Spleen (tissue), 11 donors: Measurements from ENCODE around the gene NOA1. TPM values are rescaled to one million over a fixed set of nuclear protein-coding genes. Genes with fewer than 3 reads are reported as not detected.

Experiments used
- DNase-seq: peaks from one replicate; pipeline ENCODE4 v3.0.0-alpha.2; 2020
- H3K27ac ChIP-seq, 8 donors: fragments of 200-600 bp; sonication (generic) in 7 of 8; 1 replicate in 4 of 8; 2 replicates in 4 of 8; pipeline versions ENCODE4 v1.5.0 to v1.8.0; 2016 to 2021; ENCODE audit warnings: inconsistent platforms in 4 of 8, mild to moderate bottlenecking in 4 of 8, moderate library complexity in 1 of 8
- H3K27me3 ChIP-seq, 7 donors: fragments of 200-600 bp; sonication (generic) in 6 of 7; replicated peaks in 1 of 7; 1 replicate in 4 of 7; 2 replicates in 3 of 7; pipeline versions ENCODE4 v1.5.0 to v1.8.0; 2016 to 2021; ENCODE audit warnings: inconsistent platforms in 3 of 7, mild to moderate bottlenecking in 1 of 7
- H3K36me3 ChIP-seq, 6 donors: fragments of 200-600 bp; sonication (generic) in 5 of 6; 1 replicate in 4 of 6; 2 replicates in 2 of 6; pipeline versions ENCODE4 v1.5.0 to v1.8.0; 2016 to 2021; ENCODE audit warnings: inconsistent platforms in 2 of 6
- H3K4me1 ChIP-seq, 6 donors: fragments of 200-600 bp; sonication (generic) in 5 of 6; 1 replicate in 3 of 6; 2 replicates in 3 of 6; pipeline versions ENCODE4 v1.5.0 to v1.8.0; 2016 to 2021; ENCODE audit warnings: inconsistent platforms in 3 of 6
- H3K4me3 ChIP-seq, 8 donors: fragments of 200-600 bp; sonication (generic) in 7 of 8; 1 replicate in 4 of 8; 2 replicates in 4 of 8; pipeline versions ENCODE4 v1.5.0 to v1.8.0; 2016 to 2021; ENCODE audit warnings: inconsistent platforms in 4 of 8, mild to moderate bottlenecking in 4 of 8, moderate library complexity in 2 of 8
- H3K9me3 ChIP-seq, 8 donors: fragments of 200-600 bp; sonication (generic) in 7 of 8; 1 replicate in 4 of 8; 2 replicates in 4 of 8; pipeline versions ENCODE4 v1.5.0 to v1.8.0; 2016 to 2021; ENCODE audit warnings: inconsistent platforms in 4 of 8
- CTCF ChIP-seq, 11 experiments: fragments of 200-600 bp in 7 of 11; fragments of 450-650 bp in 4 of 11; sonication (generic) in 4 of 11; IDR thresholded peaks in 8 of 11; conservative IDR thresholded peaks in 3 of 11; 1 replicate in 7 of 11; 2 replicates in 4 of 11; pipeline versions ENCODE4 v1.4.0 to v1.8.0; 2016 to 2021; ENCODE audit warnings: antibody characterized with exemption in 11 of 11, inconsistent platforms in 4 of 11, mild to moderate bottlenecking in 1 of 11
- POLR2A ChIP-seq, 3 donors: fragments of 450-650 bp; IDR thresholded peaks; one replicate each; pipeline ENCODE4 v1.5.1; 2017; ENCODE audit warnings: antibody characterized with exemption in 3 of 3, mild to moderate bottlenecking in 1 of 3
- POLR2AphosphoS5 ChIP-seq, 3 donors: sonication (generic); formaldehyde crosslinking; IDR thresholded peaks; one replicate each; pipeline ENCODE4 v1.5.1; 2017; ENCODE audit warnings: antibody characterized with exemption in 3 of 3
- WGBS, 5 donors: extraction: QIAGEN DNeasy Blood & Tissue Kit in 3 of 5; methylation state at CpG; one replicate each; pipeline versions ENCODE4 v1.1.5 to v1.1.7; 2013 to 2018; 5-methylcytosine and 5-hydroxymethylcytosine counted together
- intact Hi-C: fragments of 100-400 bp; cut with DNase I; formaldehyde crosslinking; loops from one replicate; pipeline ENCODE4 v1.15.0; 2023; ENCODE audit warnings: low total_unique reads
- polyA plus RNA-seq, 3 donors: library from polyadenylated mRNA; stranded (reverse); fragments of 200-250 nt; gene quantifications; one replicate each; pipeline ENCODE4 v1.2.1, GENCODE V29; 2013
- total RNA-seq, 7 donors: library from RNA; depleted of rRNA in 3 of 7; stranded (reverse); fragments of >200 nt in 3 of 7; fragmentation: NEBNext Ultra II Directional in 4 of 7; extraction: Animal tissue kit (Norgen Biotek cat#: 25700) in 4 of 7; gene quantifications; one replicate each; pipeline versions ENCODE4 v1.1.0 to v1.2.1, GENCODE V29; 2016 to 2021
- donor health status: healthy with polysubstance abuse.
- donor health status: DM: no; HTN: no; CAD: no; lungs with moderate emphysema.
- donor health status: DM: no; HTN: no; CAD: no.
- donor health status: Bipolar disorder and iron deficiency.
- donor health status: healthy.
- donor health status: DM: no; HTN: no; CAD: no.
- donor health status: DM: yes; HTN: yes; CAD: no.

The NOA1 gene
- total and polyA plus RNA-seq, 10 donors, result 7.4 to 21.4 (median 14.2) TPM

- DNase-seq, result no peak
- Histone ChIP-seq H3K4me3 (peak overlapping the region; percentile 85 to 99 (median 98)), H3K27me3 (no peaks in the 10 kb centered on the region), H3K36me3 (peaks cover 0 to 19% (median 0%) of the 10 kb centered on the region in 6 donors), H3K4me1 (peaks cover 47 to 86% (median 73%) of the 10 kb centered on the region in 6 donors), H3K9me3 (no peaks in the 10 kb centered on the region), H3K27ac (peak overlapping the region in 7 of 8 donors; percentile 91 to 95 (median 94))
- WGBS, 5 donors, result 9 to 13% (median 11%) methylated on average over 21 of the region's 21 CpGs
- no peak for TF ChIP-seq POLR2A (IDR thresholded peaks at IDR 0.05)
- TF ChIP-seq POLR2AphosphoS5 (IDR thresholded peaks at IDR 0.05), result no peak
- no peak for TF ChIP-seq CTCF (IDR thresholded peaks at IDR 0.05 in 8 of 11, conservative IDR thresholded peaks at IDR 0.05 in 3 of 11)
- intact Hi-C loops, result loop anchor here (5.0 kb wide), 1 partner anchor 72 kb away; the partner anchor contains the start of gene REST
These were observed 2.1 kb upstream of the NOA1 start for GRCh38 chr4:56979421-56980072.

- peak within 1 kb of the TSS; percentile 85 to 99 (median 98) for H3K4me3 ChIP-seq
- 0 to 1% (median 0%) methylated on average over 32 to 37 of the region's 37 CpGs for WGBS, 5 donors
- peak within 1 kb of the TSS; percentile 75 to 95 (median 94) for H3K27ac ChIP-seq
- H3K36me3 ChIP-seq, result peaks cover 0 to 21% (median 3%) of the 10 kb centered on the region in 6 donors
- H3K27me3 ChIP-seq, result no peaks in the 10 kb centered on the region
- H3K4me1 ChIP-seq, result peaks cover 46 to 84% (median 72%) of the 10 kb centered on the region in 6 donors
- intact Hi-C loops, result loop anchor here (5.0 kb wide), 1 partner anchor 72 kb away; the partner anchor contains the start of gene REST
- H3K9me3 ChIP-seq, result peaks cover 0 to 1% (median 0%) of the 10 kb centered on the region in 8 donors
- peak; percentile 97 for DNase-seq
- no peak for TF ChIP-seq CTCF (IDR thresholded peaks at IDR 0.05 in 8 of 11, conservative IDR thresholded peaks at IDR 0.05 in 3 of 11)
- peak; percentile 88 to 95 (median 94) for TF ChIP-seq POLR2AphosphoS5 (IDR thresholded peaks at IDR 0.05)
- peak in 1 of 3 donors; percentile 56 for TF ChIP-seq POLR2A (IDR thresholded peaks at IDR 0.05)
These were observed 1.4 kb upstream of the NOA1 start, which contains the start of gene POLR2B for GRCh38 chr4:56978750-56979303. POLR2B (plus strand) TSS chr4:56978896; CDS start chr4:56978986, 90 bp downstream.

GRCh38 chr4:56976837-56977320 is 527 bp downstream of the NOA1 start:
- peaks cover 0 to 37% (median 23%) of the 10 kb centered on the region in 6 donors for H3K36me3 ChIP-seq
- peak overlapping the region; percentile 75 to 95 (median 94) for H3K27ac ChIP-seq
- H3K4me1 ChIP-seq, result peaks cover 37 to 72% (median 54%) of the 10 kb centered on the region in 6 donors
- peak; percentile 95 for DNase-seq
- no peaks in the 10 kb centered on the region for H3K27me3 ChIP-seq
- intact Hi-C loops, result loop anchor here (5.0 kb wide), 1 partner anchor 70 kb away; the partner anchor contains the start of gene REST
- peak overlapping the region; percentile 85 to 99 (median 98) for H3K4me3 ChIP-seq
- TF ChIP-seq POLR2AphosphoS5 (IDR thresholded peaks at IDR 0.05) (no peak), CTCF (IDR thresholded peaks at IDR 0.05 in 8 of 11, conservative IDR thresholded peaks at IDR 0.05 in 3 of 11) (no peak), POLR2A (IDR thresholded peaks at IDR 0.05) (no peak)
- H3K9me3 ChIP-seq, result peaks cover 0 to 16% (median 9%) of the 10 kb centered on the region in 8 donors
- WGBS, 5 donors, result 0 to 1% (median 0%) methylated on average over 12 to 46 of the region's 46 CpGs
